HepG2 (cell line): ENCODE measurements around the gene GLYR1. TPM values are rescaled to one million over a fixed set of nuclear protein-coding genes. Genes with fewer than 3 reads are reported as not detected.

ENCODE experiments used
- CSRNP1 ChIP-seq: sonication (generic); formaldehyde crosslinking; IDR thresholded peaks from 2 replicates; pipeline ENCODE4 v1.8.1; 2023; ENCODE audit warnings: mild to moderate bottlenecking, missing genetic modification reagents
- EEA1 ChIP-seq: sonication (generic); formaldehyde crosslinking; IDR thresholded peaks from 2 replicates; pipeline ENCODE4 v1.5.1; 2020; ENCODE audit warnings: mild to moderate bottlenecking, missing genetic modification reagents, borderline replicate concordance
- EP300 ChIP-seq, 3 experiments: sonication (generic) in 1 of 3; formaldehyde crosslinking in 1 of 3; IDR thresholded peaks; 2 replicates each; pipeline versions ENCODE4 v1.5.1 to v1.6.1; 2011 to 2020; ENCODE audit warnings: low read depth in 2 of 3, low read length in 2 of 3, borderline replicate concordance in 1 of 3, improper control_type of control experiment in 1 of 3, mild to moderate bottlenecking in 1 of 3, missing genetic modification reagents in 1 of 3, moderate library complexity in 1 of 3
- JUN ChIP-seq: sonication (generic); formaldehyde crosslinking; IDR thresholded peaks from 2 replicates; pipeline ENCODE4 v1.4.0; 2020; ENCODE audit warnings: mild to moderate bottlenecking, missing genetic modification reagents
- JUND ChIP-seq: sonication (generic); formaldehyde crosslinking; IDR thresholded peaks from 2 replicates; pipeline ENCODE4 v1.8.0; 2022; ENCODE audit warnings: mild to moderate bottlenecking, missing genetic modification reagents
- LRRFIP1 ChIP-seq: sonication (generic); formaldehyde crosslinking; conservative IDR thresholded peaks from 2 replicates; pipeline ENCODE4 v1.4.0; 2020; ENCODE audit warnings: missing genetic modification reagents
- PRDM15 ChIP-seq: sonication (generic); formaldehyde crosslinking; IDR thresholded peaks from 2 replicates; pipeline ENCODE4 v1.4.0; 2020; ENCODE audit warnings: missing genetic modification reagents
- RFXANK ChIP-seq: IDR thresholded peaks from 2 replicates; pipeline ENCODE4 v1.6.1; 2016
- ZBTB8A ChIP-seq: sonication (generic); formaldehyde crosslinking; IDR thresholded peaks from 2 replicates; pipeline ENCODE4 v1.4.0; 2020; ENCODE audit warnings: mild to moderate bottlenecking, low read depth, missing genetic modification reagents, borderline replicate concordance
- ZFX ChIP-seq: sonication (generic); formaldehyde crosslinking; IDR thresholded peaks from 2 replicates; pipeline ENCODE4 v1.4.0; 2020; ENCODE audit warnings: mild to moderate bottlenecking, low read depth, missing genetic modification reagents, moderate library complexity
- ZNF710 ChIP-seq: sonication (generic); formaldehyde crosslinking; IDR thresholded peaks from 2 replicates; pipeline ENCODE4 v1.5.0; 2020; ENCODE audit warnings: mild to moderate bottlenecking, missing genetic modification reagents, borderline replicate concordance
- polyA plus RNA-seq, 8 experiments: library from polyadenylated mRNA; depleted of rRNA in 3 of 8; stranded (reverse) in 7 of 8; unstranded in 1 of 8; fragments of >200 nt; fragmentation: Illumina TruSeq in 4 of 8; extraction: Trizol in 4 of 8; gene quantifications; 2 replicates each; pipeline versions ENCODE4 v1.2.1 to v1.2.3, GENCODE V29; 2011 to 2016; ENCODE audit warnings: low read depth in 4 of 8, missing spikeins in 1 of 8, mixed read lengths in 1 of 8; ENCODE audit not compliant: insufficient read depth in 1 of 8
- total RNA-seq, 5 experiments: library from RNA; depleted of rRNA; stranded (reverse); fragments of >200 nt; fragmentation: Illumina TruSeq; extraction: Trizol; gene quantifications; 2 replicates each; pipeline ENCODE4 v1.2.3, GENCODE V29; 2016; ENCODE audit warnings: low read depth in 1 of 5

Gene GLYR1
- total and polyA plus RNA-seq, 2 of the 13 experiments (the other 11 are each of a cell fraction or from before 2014, with no cell fraction given) = 28.3 to 48.7 TPM

GRCh38 chr16:4801962-4802658 is 45.0 kb downstream of the GLYR1 start, which contains the start of gene ROGDI (continued):
- TF ChIP-seq PRDM15 (no peak), ZBTB8A (CRISPR knock-in tag) (no peak), JUND (CRISPR knock-in tag) (no peak), LRRFIP1 (CRISPR knock-in tag) (no peak), ZFX (CRISPR knock-in tag) (peak; percentile 83), RFXANK (CRISPR knock-in tag) (no peak), CSRNP1 (CRISPR knock-in tag) (no peak), ZNF710 (no peak), EP300 (IDR thresholded peaks at IDR 0.05; ENCODE audit: low read depth in 2 of 2, low read length in 2 of 2) (no peak), EP300 (CRISPR knock-in tag; IDR thresholded peaks at IDR 0.05; ENCODE audit: borderline replicate concordance) (no peak), JUN (no peak), EEA1 (CRISPR knock-in tag) (0 out of 2 replicates have a peak, but pooled peaks have one; percentile 30)
- TF ChIP-seq, all 625 proteins: peak for 131
